PC-3 (cell line): ENCODE data around the gene GDPD1. TPM values are rescaled to one million over a fixed set of nuclear protein-coding genes. Genes with fewer than 3 reads are reported as not detected.

Experiments
- ATAC-seq: fragments of 200-7000 bp; cut with Tn5 transposase; 2 replicates; pipeline ENCODE4 v1.9.1; 2020; ENCODE audit warnings: mild to moderate bottlenecking, moderate library complexity
- BruUV-seq: library from RNA; stranded (reverse); fragments of 400-500 nt; replicated peaks from 2 replicates; lab custom pipeline; 2021; lab: Mats Ljungman, UMichigan
- CTCF ChIA-PET: fragments of 300-600 bp; sonication (Branson Sonifier 250); formaldehyde crosslinking; loops from one replicate; lab custom pipeline; 2022; ENCODE audit warnings: antibody characterized with exemption; lab: Charles Lee
- POLR2A ChIA-PET: fragments of 300-600 bp; sonication (Branson Sonifier 250); formaldehyde crosslinking; loops from one replicate; lab custom pipeline; 2022; ENCODE audit warnings: antibody characterized with exemption; ENCODE audit not compliant: unreplicated experiment; lab: Charles Lee
- DNase-seq: peaks from one replicate; pipeline ENCODE4 v3.0.0-alpha.2; 2015
- H2AFZ ChIP-seq: fragments of 300-600 bp; sonication (generic); 2 replicates; pipeline ENCODE4 v1.6.0; 2016; ENCODE audit warnings: antibody characterized with exemption, low read length
- H3F3A ChIP-seq: fragments of 300-600 bp; sonication (generic); one replicate; pipeline ENCODE4 v1.6.0; 2017; ENCODE audit warnings: antibody characterized with exemption, low read length, control low read depth, mild to moderate bottlenecking; ENCODE audit not compliant: unreplicated experiment
- H3K27ac ChIP-seq: fragments of 300-600 bp; sonication (generic); 2 replicates; pipeline ENCODE4 v1.5.1; 2016; ENCODE audit warnings: mild to moderate bottlenecking, low read length
- H3K27me3 ChIP-seq: fragments of 300-600 bp; sonication (generic); 2 replicates; pipeline ENCODE4 v1.6.1; 2016; ENCODE audit warnings: low read length, mixed read lengths
- H3K36me3 ChIP-seq: fragments of 300-600 bp; sonication (generic); 2 replicates; pipeline ENCODE4 v1.6.1; 2016; ENCODE audit warnings: low read depth, mixed run types, low read length, mixed read lengths
- H3K4me1 ChIP-seq: fragments of 300-600 bp; sonication (generic); 2 replicates; pipeline ENCODE4 v1.5.1; 2016; ENCODE audit warnings: low read length; ENCODE audit not compliant: insufficient read depth
- H3K4me2 ChIP-seq: fragments of 300-600 bp; sonication (generic); 2 replicates; pipeline ENCODE4 v1.6.0; 2016; ENCODE audit warnings: low read length
- H3K4me3 ChIP-seq: fragments of 300-600 bp; sonication (generic); 2 replicates; pipeline ENCODE4 v1.5.1; 2016; ENCODE audit warnings: mild to moderate bottlenecking, low read length, mixed read lengths
- H3K79me2 ChIP-seq: fragments of 300-600 bp; sonication (generic); 2 replicates; pipeline ENCODE4 v1.6.1; 2017; ENCODE audit warnings: low read length, mixed read lengths
- H3K9ac ChIP-seq: fragments of 300-600 bp; sonication (generic); 2 replicates; pipeline ENCODE4 v1.6.0; 2016; ENCODE audit warnings: mild to moderate bottlenecking, low read length
- H3K9me2 ChIP-seq: fragments of 300-600 bp; sonication (generic); replicated peaks from 2 replicates; pipeline ENCODE4 v1.6.1; 2016; ENCODE audit warnings: mixed run types, low read length, mixed read lengths
- H3K9me3 ChIP-seq: fragments of 300-600 bp; sonication (generic); 2 replicates; pipeline ENCODE4 v1.6.1; 2016; ENCODE audit warnings: low read length, mixed read lengths
- H4K20me1 ChIP-seq: fragments of 300-600 bp; sonication (generic); 2 replicates; pipeline ENCODE4 v1.6.1; 2016; ENCODE audit warnings: low read length, mixed read lengths
- EZH2 ChIP-seq: fragments of 300-600 bp; sonication (generic); IDR thresholded peaks from one replicate; pipeline ENCODE4 v1.6.1; 2017; ENCODE audit warnings: antibody characterized with exemption, mild to moderate bottlenecking, low read length; ENCODE audit not compliant: unreplicated experiment
- EZH2phosphoT487 ChIP-seq: fragments of 300-600 bp; sonication (generic); IDR thresholded peaks from 2 replicates; pipeline ENCODE4 v1.6.1; 2018; ENCODE audit warnings: mild to moderate bottlenecking, antibody characterized with exemption, low read length, borderline replicate concordance
- intact Hi-C: fragments of 100-400 bp; cut with micrococcal nuclease; formaldehyde crosslinking; loops from 2 replicates; pipeline ENCODE4 v1.9.0; 2023
- total RNA-seq: library from RNA; depleted of rRNA; stranded (reverse); fragments of >200 nt; gene quantifications from 2 replicates; pipeline ENCODE4 v1.2.3, GENCODE V29; 2014
- TF ChIP-seq, protein P1 (sequence below): fragments of 300-600 bp; sonication (generic); conservative IDR thresholded peaks from 2 replicates; pipeline ENCODE4 v1.5.1; 2017; ENCODE audit warnings: antibody characterized with exemption, low read depth, mild to moderate bottlenecking, low read length

Gene GDPD1
- total RNA-seq, 1 experiment from 2014 or later = 1.5 TPM

- Histone ChIP-seq H3F3A (no peaks in the 10 kb centered on the region), H2AFZ (no peak overlapping the region), H4K20me1 (no peaks in the 10 kb centered on the region), H3K4me1 (no peaks in the 10 kb centered on the region), H3K36me3 (no peaks in the 10 kb centered on the region), H3K9me2 (no peaks in the 10 kb centered on the region), H3K9me3 (no peaks in the 10 kb centered on the region), H3K4me2 (no peak overlapping the region), H3K79me2 (no peaks in the 10 kb centered on the region), H3K9ac (no peak overlapping the region), H3K27ac (no peak overlapping the region), H3K27me3 (no peaks in the 10 kb centered on the region), H3K4me3 (no peak overlapping the region)
- ChIA-PET CTCF (no interaction called here), POLR2A (no interaction called here)
- BruUV-seq = no TSS peak
- DNase-seq (no peak), ATAC-seq (no peak)
- intact Hi-C loops = no loop called here
- TF ChIP-seq EZH2phosphoT487 (no peak), EZH2 (no peak)
- TF ChIP-seq, protein P1, sequence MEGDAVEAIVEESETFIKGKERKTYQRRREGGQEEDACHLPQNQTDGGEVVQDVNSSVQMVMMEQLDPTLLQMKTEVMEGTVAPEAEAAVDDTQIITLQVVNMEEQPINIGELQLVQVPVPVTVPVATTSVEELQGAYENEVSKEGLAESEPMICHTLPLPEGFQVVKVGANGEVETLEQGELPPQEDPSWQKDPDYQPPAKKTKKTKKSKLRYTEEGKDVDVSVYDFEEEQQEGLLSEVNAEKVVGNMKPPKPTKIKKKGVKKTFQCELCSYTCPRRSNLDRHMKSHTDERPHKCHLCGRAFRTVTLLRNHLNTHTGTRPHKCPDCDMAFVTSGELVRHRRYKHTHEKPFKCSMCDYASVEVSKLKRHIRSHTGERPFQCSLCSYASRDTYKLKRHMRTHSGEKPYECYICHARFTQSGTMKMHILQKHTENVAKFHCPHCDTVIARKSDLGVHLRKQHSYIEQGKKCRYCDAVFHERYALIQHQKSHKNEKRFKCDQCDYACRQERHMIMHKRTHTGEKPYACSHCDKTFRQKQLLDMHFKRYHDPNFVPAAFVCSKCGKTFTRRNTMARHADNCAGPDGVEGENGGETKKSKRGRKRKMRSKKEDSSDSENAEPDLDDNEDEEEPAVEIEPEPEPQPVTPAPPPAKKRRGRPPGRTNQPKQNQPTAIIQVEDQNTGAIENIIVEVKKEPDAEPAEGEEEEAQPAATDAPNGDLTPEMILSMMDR = no peak
Observed at GRCh38 chr17:59234631-59235030, 14.3 kb downstream of the GDPD1 start.

DNA sequence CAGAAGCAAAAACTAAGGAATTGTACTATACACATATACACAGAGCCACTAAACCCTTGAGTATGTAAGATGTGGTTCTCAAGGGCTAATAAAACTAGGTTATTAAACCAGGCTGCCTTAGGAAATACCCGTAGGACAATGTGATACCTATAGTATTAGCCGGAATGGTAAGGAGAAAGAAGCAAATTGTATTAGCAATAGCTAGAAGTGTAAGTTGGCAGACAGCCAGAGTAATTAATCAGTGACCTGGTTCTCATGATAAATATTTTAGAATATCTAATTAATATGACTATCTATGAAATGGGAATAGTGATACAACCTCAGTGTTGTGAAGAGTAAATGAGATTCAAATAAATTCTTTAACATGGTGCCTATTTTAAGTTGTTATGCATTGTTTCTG lies 18.6 kb downstream of the GDPD1 start:
- intact Hi-C loops = no loop called here
- TF ChIP-seq EZH2 (no peak), EZH2phosphoT487 (no peak)
- TF ChIP-seq, protein P1 = no peak

GRCh38 chr17:59244081-59244480 lies 23.8 kb downstream of the GDPD1 start:
- no peaks in the 10 kb centered on the region for H3K79me2 ChIP-seq
- no peaks in the 10 kb centered on the region for H3K4me1 ChIP-seq
- H3K27me3 ChIP-seq = no peaks in the 10 kb centered on the region
- no peak overlapping the region for H3K4me2 ChIP-seq
- no peak overlapping the region for H2AFZ ChIP-seq
- no TSS peak for BruUV-seq
- no peak overlapping the region for H3K27ac ChIP-seq
- no peaks in the 10 kb centered on the region for H3K9me3 ChIP-seq
- no peaks in the 10 kb centered on the region for H3K36me3 ChIP-seq
- H3K4me3 ChIP-seq = no peak overlapping the region
- ChIA-PET CTCF (no interaction called here), POLR2A (no interaction called here)
- no peaks in the 10 kb centered on the region for H3F3A ChIP-seq
- no peaks in the 10 kb centered on the region for H4K20me1 ChIP-seq
- TF ChIP-seq EZH2phosphoT487 (no peak), EZH2 (no peak)
- TF ChIP-seq, protein P1 = no peak
- DNase-seq = no peak
- intact Hi-C loops = no loop called here
- H3K9ac ChIP-seq = no peak overlapping the region
- no peaks in the 10 kb centered on the region for H3K9me2 ChIP-seq
- no peak for ATAC-seq

More for the DNA sequence above, 18.6 kb downstream of the GDPD1 start:
- no peak for ATAC-seq
- Histone ChIP-seq H3K9me3 (no peaks in the 10 kb centered on the region), H4K20me1 (no peaks in the 10 kb centered on the region), H3K9me2 (no peaks in the 10 kb centered on the region), H3K79me2 (no peaks in the 10 kb centered on the region), H2AFZ (no peak overlapping the region), H3K27ac (no peak overlapping the region), H3K4me3 (no peak overlapping the region), H3K36me3 (no peaks in the 10 kb centered on the region), H3K4me1 (no peaks in the 10 kb centered on the region), H3F3A (no peaks in the 10 kb centered on the region), H3K4me2 (no peak overlapping the region), H3K9ac (no peak overlapping the region), H3K27me3 (no peaks in the 10 kb centered on the region)
- CTCF ChIA-PET = interaction anchor here (0.6 kb wide), 1 partner anchor 30 kb away, joined by 3 read pairs; no protein-coding TSS in a partner anchor
- POLR2A ChIA-PET = interaction anchor here (0.6 kb wide), 1 partner anchor 10 kb away, joined by 3 read pairs; no protein-coding TSS in a partner anchor
- DNase-seq = no peak
- BruUV-seq = no TSS peak
